HG03175 (cell line): ENCODE measurements around the gene ZNF263.
"Not testable (repeated sequence)": the region's sequence is repeated elsewhere in the genome, so short reads cannot be mapped to it uniquely, and the experiment has no call there.

Source experiments
- ATAC-seq: cut with Tn5 transposase; IDR thresholded peaks from one replicate; pipeline ENCODE4 v1.9.1; 2021; ENCODE audit warnings: mild to moderate bottlenecking, moderate library complexity; ENCODE audit not compliant: unreplicated experiment

The ZNF263 gene

GRCh38 chr16:3266873-3267537, 16.3 kb upstream of the ZNF263 start:
- no peak for ATAC-seq

GRCh38 chr16:3268294-3268693, 15.0 kb upstream of the ZNF263 start:
- ATAC-seq, result no peak

GRCh38 chr16:3270718-3271117, 12.6 kb upstream of the ZNF263 start:
- not testable (repeated sequence) for ATAC-seq

- ATAC-seq, result not testable (repeated sequence)
Measured at GRCh38 chr16:3271281-3271680, 12.0 kb upstream of the ZNF263 start.

GRCh38 chr16:3274490-3274889, 8.8 kb upstream of the ZNF263 start:
- no peak for ATAC-seq

- no peak for ATAC-seq
Measured at GRCh38 chr16:3274947-3275346, 8.3 kb upstream of the ZNF263 start.

- ATAC-seq, result no peak
Measured at GRCh38 chr16:3276679-3277078, 6.6 kb upstream of the ZNF263 start.

GRCh38 chr16:3281222-3281820, 2.0 kb upstream of the ZNF263 start:
- no peak for ATAC-seq

GRCh38 chr16:3282103-3282729, 1.1 kb upstream of the ZNF263 start:
- peak; percentile 33 for ATAC-seq

GRCh38 chr16:3283543-3284447, 504 bp downstream of the ZNF263 start:
- ATAC-seq, result no peak

GRCh38 chr16:3285131-3285530, 1.8 kb downstream of the ZNF263 start:
- ATAC-seq, result no peak

- ATAC-seq, result no peak
Measured at GRCh38 chr16:3289998-3290673, 6.8 kb downstream of the ZNF263 start.

GRCh38 chr16:3292604-3293003, 9.3 kb downstream of the ZNF263 start:
- ATAC-seq, result no peak

GRCh38 chr16:3295209-3295608, 11.9 kb downstream of the ZNF263 start:
- no peak for ATAC-seq

- no peak for ATAC-seq
Measured at GRCh38 chr16:3295783-3296182, 12.5 kb downstream of the ZNF263 start.

- ATAC-seq, result no peak
Measured at GRCh38 chr16:3304370-3304769, 21.1 kb downstream of the ZNF263 start.

GRCh38 chr16:3305109-3306068, 22.1 kb downstream of the ZNF263 start, which contains the start of the genes TIGD7 and ZNF75A:
Gene TIGD7, minus strand, starts transcription at chr16:3305430. Its CDS starts 4,816 bp downstream, at chr16:3300614.
Gene ZNF75A, plus strand, starts transcription at chr16:3305497. Its CDS starts 2,932 bp downstream, at chr16:3308429.
- peak; percentile 94 for ATAC-seq

GRCh38 chr16:3306078-3306477, 22.8 kb downstream of the ZNF263 start:
- ATAC-seq, result no peak

- ATAC-seq, result no peak
Measured at GRCh38 chr16:3311496-3311895, 28.2 kb downstream of the ZNF263 start.
